IMR-90 (cell line): Measurements from ENCODE around the gene DPH7. TPM values are rescaled to one million over a fixed set of nuclear protein-coding genes. Genes with fewer than 3 reads are reported as not detected.

ENCODE experiments used
- ATAC-seq: fragments of 200-7000 bp; cut with Tn5 transposase; 2 replicates; pipeline ENCODE4 v1.9.1; 2020; ENCODE audit warnings: low read depth, mild to moderate bottlenecking, moderate library complexity
- BruUV-seq: library from RNA; stranded (reverse); fragments of 400-500 nt; replicated peaks from 2 replicates; lab custom pipeline; 2021; lab: Mats Ljungman, UMichigan
- CTCF ChIA-PET: fragments of 300-600 bp; formaldehyde crosslinking; extraction: SDS; loops from one replicate; lab custom pipeline; 2021; ENCODE audit warnings: antibody characterized with exemption; lab: Yijun Ruan, JAX
- POLR2A ChIA-PET: fragments of 300-600 bp; sonication (Branson Sonifier 250); formaldehyde crosslinking; loops from one replicate; lab custom pipeline; 2022; ENCODE audit warnings: antibody characterized with exemption; ENCODE audit not compliant: unreplicated experiment; lab: Charles Lee
- DNase-seq: peaks from one replicate; pipeline ENCODE4 v3.0.0; 2013
- H2AFZ ChIP-seq: replicated peaks from 2 replicates; pipeline ENCODE3; 2013; ENCODE audit warnings: low read length, mild to moderate bottlenecking; ENCODE audit not compliant: poor library complexity
- H2AK5ac ChIP-seq: 2 replicates; pipeline ENCODE4 v1.6.1; 2013; ENCODE audit warnings: low read depth, low read length, inconsistent platforms
- H2AK9ac ChIP-seq: replicated peaks from 2 replicates; pipeline ENCODE3; 2013; ENCODE audit warnings: mild to moderate bottlenecking, low read depth, low read length, moderate library complexity; ENCODE audit not compliant: poor library complexity
- H2BK120ac ChIP-seq: 2 replicates; pipeline ENCODE4 v1.6.1; 2013; ENCODE audit warnings: low read depth, low read length, inconsistent platforms
- H2BK15ac ChIP-seq: 3 replicates; pipeline ENCODE4 v1.6.1; 2013; ENCODE audit warnings: low read depth, low read length, inconsistent platforms
- H2BK20ac ChIP-seq: 2 replicates; pipeline ENCODE4 v1.6.1; 2013; ENCODE audit warnings: low read depth, mild to moderate bottlenecking, inconsistent platforms, low read length, moderate library complexity
- H2BK5ac ChIP-seq: 2 replicates; pipeline ENCODE4 v1.6.1; 2013; ENCODE audit warnings: mild to moderate bottlenecking, low read depth, low read length, inconsistent platforms; ENCODE audit not compliant: poor library complexity, severe bottlenecking
- H3K14ac ChIP-seq: replicated peaks from 2 replicates; pipeline ENCODE4 v1.6.1; 2013; ENCODE audit warnings: low read depth, low read length, inconsistent platforms
- H3K18ac ChIP-seq: 2 replicates; pipeline ENCODE4 v1.6.1; 2013; ENCODE audit warnings: low read depth, low read length, control low read depth
- H3K23ac ChIP-seq: 2 replicates; pipeline ENCODE4 v1.6.1; 2013; ENCODE audit warnings: low read depth, low read length, inconsistent platforms
- H3K27ac ChIP-seq: 2 replicates; pipeline ENCODE4 v1.5.1; 2013; ENCODE audit warnings: mild to moderate bottlenecking, control low read depth, low read length; ENCODE audit not compliant: insufficient read depth
- H3K27me3 ChIP-seq: 2 replicates; pipeline ENCODE4 v1.6.1; 2013; ENCODE audit warnings: low read length; ENCODE audit not compliant: control insufficient read depth, insufficient read depth
- H3K36me3 ChIP-seq: 2 replicates; pipeline ENCODE4 v1.6.1; 2013; ENCODE audit warnings: low read length, mixed read lengths; ENCODE audit not compliant: control insufficient read depth, insufficient read depth
- H3K4ac ChIP-seq: 2 replicates; pipeline ENCODE4 v1.6.1; 2013; ENCODE audit warnings: low read depth, low read length, inconsistent platforms
- H3K4me1 ChIP-seq: 2 replicates; pipeline ENCODE4 v1.6.1; 2013; ENCODE audit warnings: low read length, mixed read lengths; ENCODE audit not compliant: control insufficient read depth, insufficient read depth
- H3K4me2 ChIP-seq: 2 replicates; pipeline ENCODE4 v1.6.1; 2013; ENCODE audit warnings: low read depth, mild to moderate bottlenecking, control low read depth, low read length, moderate library complexity
- H3K4me3 ChIP-seq: 2 replicates; pipeline ENCODE4 v1.5.1; 2013; ENCODE audit warnings: low read depth, mild to moderate bottlenecking, control low read depth, low read length, moderate library complexity; ENCODE audit not compliant: insufficient read depth
- H3K56ac ChIP-seq: 2 replicates; pipeline ENCODE4 v1.6.1; 2013; ENCODE audit warnings: low read length, inconsistent platforms; ENCODE audit not compliant: insufficient read depth; ENCODE audit errors: extremely low read depth
- H3K79me1 ChIP-seq, 2 experiments: 2 replicates each; pipeline ENCODE4 v1.6.1; 2013; ENCODE audit warnings: low read length in 2 of 2, inconsistent platforms in 1 of 2, low read depth in 1 of 2
- H3K9ac ChIP-seq: 2 replicates; pipeline ENCODE4 v1.6.1; 2013; ENCODE audit warnings: low read depth, low read length, control low read depth
- H3K9me1 ChIP-seq: 2 replicates; pipeline ENCODE4 v1.6.1; 2013; ENCODE audit warnings: low read length, inconsistent platforms; ENCODE audit not compliant: insufficient read depth
- H3K9me3 ChIP-seq: 2 replicates; pipeline ENCODE4 v1.6.1; 2013; ENCODE audit warnings: low read length; ENCODE audit not compliant: control insufficient read depth, insufficient read depth
- H4K20me1 ChIP-seq: 2 replicates; pipeline ENCODE4 v1.6.1; 2013; ENCODE audit warnings: low read length, inconsistent platforms; ENCODE audit not compliant: insufficient read depth
- H4K5ac ChIP-seq: 2 replicates; pipeline ENCODE4 v1.6.1; 2013; ENCODE audit warnings: mild to moderate bottlenecking, low read depth, low read length, control low read depth
- H4K8ac ChIP-seq, 2 experiments: 2 replicates each; pipeline ENCODE4 v1.6.1; 2013; ENCODE audit warnings: low read depth in 2 of 2, low read length in 2 of 2, control low read depth in 1 of 2, inconsistent platforms in 1 of 2
- H4K91ac ChIP-seq: 2 replicates; pipeline ENCODE4 v1.6.1; 2013; ENCODE audit warnings: low read depth, low read length, inconsistent platforms; ENCODE audit not compliant: insufficient read depth
- BHLHE40 ChIP-seq: fragments of 150-350 bp; IDR thresholded peaks from 2 replicates; pipeline ENCODE4 v1.6.1; 2016; ENCODE audit warnings: mild to moderate bottlenecking, low read depth, low read length
- CEBPB ChIP-seq: IDR thresholded peaks from 2 replicates; pipeline ENCODE4 v1.6.1; 2012; ENCODE audit warnings: low read depth, low read length, improper control_type of control experiment
- FOS ChIP-seq: fragments of 150-350 bp; IDR thresholded peaks from 2 replicates; pipeline ENCODE4 v1.6.1; 2016; ENCODE audit warnings: low read depth, low read length
- MAZ ChIP-seq: IDR thresholded peaks from 2 replicates; pipeline ENCODE4 v1.6.1; 2012; ENCODE audit warnings: low read depth, mild to moderate bottlenecking, low read length, improper control_type of control experiment, moderate library complexity, borderline replicate concordance
- MXI1 ChIP-seq: IDR thresholded peaks from 2 replicates; pipeline ENCODE4 v1.6.1; 2012; ENCODE audit warnings: low read depth, mild to moderate bottlenecking, low read length, moderate library complexity, borderline replicate concordance
- NFE2L2 ChIP-seq: fragments of 150-350 bp; IDR thresholded peaks from 2 replicates; pipeline ENCODE4 v1.6.1; 2016; ENCODE audit warnings: low read depth, mild to moderate bottlenecking, low read length
- POLR2A ChIP-seq: IDR thresholded peaks from 2 replicates; pipeline ENCODE4 v1.6.1; 2012; ENCODE audit warnings: mild to moderate bottlenecking, low read depth, low read length
- RAD21 ChIP-seq: IDR thresholded peaks from 2 replicates; pipeline ENCODE4 v1.6.1; 2012; ENCODE audit warnings: low read length, improper control_type of control experiment
- RFX5 ChIP-seq: IDR thresholded peaks from 2 replicates; pipeline ENCODE4 v1.8.0; 2012; ENCODE audit warnings: low read depth, mild to moderate bottlenecking, low read length, moderate library complexity
- SMC3 ChIP-seq: fragments of 150-350 bp; IDR thresholded peaks from 2 replicates; pipeline ENCODE4 v1.6.1; 2016; ENCODE audit warnings: low read depth, mild to moderate bottlenecking, antibody characterized with exemption, low read length, moderate library complexity
- WGBS, 2 experiments: methylation state at CpG; one replicate each; pipeline versions ENCODE4 v1.1.5 to v1.1.7; 2013; ENCODE audit warnings: missing lambda C conversion rate in 2 of 2; ENCODE audit not compliant: insufficient read length in 1 of 2; ENCODE audit errors: extremely low coverage in 2 of 2; 5-methylcytosine and 5-hydroxymethylcytosine counted together
- dilution Hi-C: fragments of 300-500 bp; cut with HindIII; formaldehyde crosslinking; loops from one replicate; pipeline ENCODE4 v1.14.3; 2018; ENCODE audit warnings: low sequenced_read_pairs; ENCODE audit not compliant: unreplicated experiment
- in situ Hi-C: fragments of 300-500 bp; cut with MboI; formaldehyde crosslinking; loops from 3 replicates; pipeline ENCODE4 v1.14.3; 2019; ENCODE audit warnings: low sequenced_read_pairs, inconsistent platforms, mixed read lengths
- intact Hi-C: fragments of 100-400 bp; cut with micrococcal nuclease; formaldehyde crosslinking; loops from 2 replicates; pipeline ENCODE4 v1.10.0; 2022
- polyA plus RNA-seq, 3 experiments: library from polyadenylated mRNA; depleted of rRNA; stranded (reverse); fragments of >200 nt; gene quantifications; 2 replicates each; pipeline ENCODE4 v1.2.3, GENCODE V29; 2012; ENCODE audit warnings: low replicate concordance in 1 of 3
- total RNA-seq: library from RNA; depleted of rRNA; stranded (reverse); fragments of >200 nt; gene quantifications from 2 replicates; pipeline ENCODE4 v1.2.3, GENCODE V29; 2012
- TF ChIP-seq, protein P1 (sequence below): conservative IDR thresholded peaks from 2 replicates; pipeline ENCODE4 v1.5.1; 2012; ENCODE audit warnings: mild to moderate bottlenecking, low read depth, low read length, improper control_type of control experiment
- TF ChIP-seq, protein P2 (sequence below): fragments of 150-350 bp; IDR thresholded peaks from 2 replicates; pipeline ENCODE4 v1.6.1; 2017; ENCODE audit warnings: mild to moderate bottlenecking, antibody characterized with exemption, low read length, low read depth
- TF ChIP-seq, protein P3 (sequence below): fragments of 150-350 bp; IDR thresholded peaks from 2 replicates; pipeline ENCODE4 v1.6.1; 2016; ENCODE audit warnings: low read depth, mild to moderate bottlenecking, low read length, moderate library complexity, borderline replicate concordance

The DPH7 gene
- total and polyA plus RNA-seq, 2 of the 4 experiments (the other 2 are of a cell fraction), result 12.5 to 33.7 TPM

DNA sequence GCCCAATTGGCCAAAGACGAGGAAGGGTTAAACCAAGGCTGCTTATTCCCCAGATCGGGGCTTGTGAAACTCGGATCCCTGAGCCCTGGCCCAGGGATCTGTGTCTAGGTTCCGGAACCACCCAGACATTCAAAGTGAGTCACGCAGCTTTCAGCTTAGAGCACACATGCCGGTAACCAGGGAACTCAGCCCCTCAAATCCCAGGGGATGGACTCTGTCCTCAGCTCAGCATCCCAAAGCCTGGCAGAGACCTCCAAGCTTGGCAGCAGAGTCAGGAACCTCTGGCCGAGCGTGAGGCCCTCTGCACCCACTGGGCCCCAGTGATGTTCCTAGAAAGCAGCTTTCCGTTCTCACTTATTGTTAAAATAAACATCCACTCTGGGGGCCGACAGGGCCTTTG, 33.6 kb downstream of the DPH7 start:
- Histone ChIP-seq H3K4me2 (no peak overlapping the region), H3K4me1 (peaks cover 2% of the 10 kb centered on the region; the same call in 1 of the 2 replicates), H2AK5ac (no peak overlapping the region), H2BK20ac (no peak overlapping the region), H2BK15ac (no peak overlapping the region), H3K36me3 (no peaks in the 10 kb centered on the region), H3K9ac (no peak overlapping the region), H4K20me1 (no peaks in the 10 kb centered on the region), H4K5ac (no peak overlapping the region), H2BK5ac (no peak overlapping the region), H3K27me3 (no peaks in the 10 kb centered on the region), H3K23ac (no peak overlapping the region), H3K14ac (0 out of 2 replicates have a peak overlapping the region, but pooled peaks have one; percentile 13), H3K9me3 (no peaks in the 10 kb centered on the region), H4K91ac (no peak overlapping the region), H3K79me1 (no peaks in the 10 kb centered on the region), H2BK120ac (no peak overlapping the region), H3K4ac (no peak overlapping the region), H3K27ac (no peak overlapping the region), H3K18ac (no peak overlapping the region), H4K8ac (peak overlapping the region in 1 of 2 experiments; percentile 16; a peak in 1 of 4 replicates), H3K9me1 (no peaks in the 10 kb centered on the region), H3K56ac (no peak overlapping the region), H3K4me3 (no peak overlapping the region), H2AK9ac (peak overlapping the region; percentile 13), H2AFZ (peak overlapping the region; percentile 72)
- 43% methylated on average over 4 of the region's 10 CpGs; no CpG with 5 or more reads in 1 of the 2 experiments for WGBS, 2 experiments
- dilution Hi-C loops, result no loop called here
- BruUV-seq, result no TSS peak
- intact Hi-C loops, result no loop called here
- CTCF ChIA-PET, result interaction anchor here (0.7 kb wide), 1 partner anchor 779 kb away, joined by 3 read pairs; no protein-coding TSS in a partner anchor
- peak; percentile 46 for ATAC-seq
- TF ChIP-seq, protein P1, sequence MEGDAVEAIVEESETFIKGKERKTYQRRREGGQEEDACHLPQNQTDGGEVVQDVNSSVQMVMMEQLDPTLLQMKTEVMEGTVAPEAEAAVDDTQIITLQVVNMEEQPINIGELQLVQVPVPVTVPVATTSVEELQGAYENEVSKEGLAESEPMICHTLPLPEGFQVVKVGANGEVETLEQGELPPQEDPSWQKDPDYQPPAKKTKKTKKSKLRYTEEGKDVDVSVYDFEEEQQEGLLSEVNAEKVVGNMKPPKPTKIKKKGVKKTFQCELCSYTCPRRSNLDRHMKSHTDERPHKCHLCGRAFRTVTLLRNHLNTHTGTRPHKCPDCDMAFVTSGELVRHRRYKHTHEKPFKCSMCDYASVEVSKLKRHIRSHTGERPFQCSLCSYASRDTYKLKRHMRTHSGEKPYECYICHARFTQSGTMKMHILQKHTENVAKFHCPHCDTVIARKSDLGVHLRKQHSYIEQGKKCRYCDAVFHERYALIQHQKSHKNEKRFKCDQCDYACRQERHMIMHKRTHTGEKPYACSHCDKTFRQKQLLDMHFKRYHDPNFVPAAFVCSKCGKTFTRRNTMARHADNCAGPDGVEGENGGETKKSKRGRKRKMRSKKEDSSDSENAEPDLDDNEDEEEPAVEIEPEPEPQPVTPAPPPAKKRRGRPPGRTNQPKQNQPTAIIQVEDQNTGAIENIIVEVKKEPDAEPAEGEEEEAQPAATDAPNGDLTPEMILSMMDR, result no peak
- TF ChIP-seq RAD21 (no peak), MXI1 (no peak), FOS (no peak), CEBPB (no peak), BHLHE40 (no peak), NFE2L2 (no peak), MAZ (no peak), POLR2A (no peak), SMC3 (no peak), RFX5 (no peak)
- TF ChIP-seq, protein P2, sequence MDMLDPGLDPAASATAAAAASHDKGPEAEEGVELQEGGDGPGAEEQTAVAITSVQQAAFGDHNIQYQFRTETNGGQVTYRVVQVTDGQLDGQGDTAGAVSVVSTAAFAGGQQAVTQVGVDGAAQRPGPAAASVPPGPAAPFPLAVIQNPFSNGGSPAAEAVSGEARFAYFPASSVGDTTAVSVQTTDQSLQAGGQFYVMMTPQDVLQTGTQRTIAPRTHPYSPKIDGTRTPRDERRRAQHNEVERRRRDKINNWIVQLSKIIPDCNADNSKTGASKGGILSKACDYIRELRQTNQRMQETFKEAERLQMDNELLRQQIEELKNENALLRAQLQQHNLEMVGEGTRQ, result no peak
- TF ChIP-seq, protein P3, sequence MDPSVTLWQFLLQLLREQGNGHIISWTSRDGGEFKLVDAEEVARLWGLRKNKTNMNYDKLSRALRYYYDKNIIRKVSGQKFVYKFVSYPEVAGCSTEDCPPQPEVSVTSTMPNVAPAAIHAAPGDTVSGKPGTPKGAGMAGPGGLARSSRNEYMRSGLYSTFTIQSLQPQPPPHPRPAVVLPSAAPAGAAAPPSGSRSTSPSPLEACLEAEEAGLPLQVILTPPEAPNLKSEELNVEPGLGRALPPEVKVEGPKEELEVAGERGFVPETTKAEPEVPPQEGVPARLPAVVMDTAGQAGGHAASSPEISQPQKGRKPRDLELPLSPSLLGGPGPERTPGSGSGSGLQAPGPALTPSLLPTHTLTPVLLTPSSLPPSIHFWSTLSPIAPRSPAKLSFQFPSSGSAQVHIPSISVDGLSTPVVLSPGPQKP, result no peak
- POLR2A ChIA-PET, result no interaction called here
- in situ Hi-C loops, result no loop called here
- DNase-seq, result peak; percentile 28
